BJ (cell line): Measurements from ENCODE around the gene G3BP1. TPM values are rescaled to one million over a fixed set of nuclear protein-coding genes. Genes with fewer than 3 reads are reported as not detected.

ENCODE experiments used
- CTCF ChIA-PET: fragments of 350-600 bp; formaldehyde crosslinking; extraction: SDS; loops from one replicate; lab custom pipeline; 2021; ENCODE audit warnings: antibody characterized with exemption, inconsistent platforms; lab: Yijun Ruan, JAX
- POLR2A ChIA-PET: fragments of 300-600 bp; sonication (Branson Sonifier 250); formaldehyde crosslinking; extraction: SDS; loops from one replicate; lab custom pipeline; 2021; ENCODE audit warnings: antibody characterized with exemption; lab: Charles Lee
- DNase-seq: peaks from one replicate; pipeline ENCODE4 v3.0.0-alpha.2; 2011; ENCODE audit warnings: low read depth
- H3K27me3 ChIP-seq: 2 replicates; pipeline ENCODE4 v1.6.0; 2011; ENCODE audit warnings: low read length; ENCODE audit not compliant: control insufficient read depth, insufficient read depth
- H3K36me3 ChIP-seq: 2 replicates; pipeline ENCODE4 v1.5.1; 2011; ENCODE audit warnings: low read length; ENCODE audit not compliant: control insufficient read depth, insufficient read depth
- H3K4me3 ChIP-seq: 2 replicates; pipeline ENCODE4 v1.5.1; 2011; ENCODE audit warnings: low read depth, mild to moderate bottlenecking, control low read depth, low read length
- polyA plus RNA-seq: library from polyadenylated mRNA; depleted of rRNA; stranded (reverse); fragments of >200 nt; gene quantifications from 2 replicates; pipeline ENCODE4 v1.2.3, GENCODE V29; 2011
- TF ChIP-seq, protein P1 (sequence below): IDR thresholded peaks from 2 replicates; pipeline ENCODE4 v1.5.1; 2011; ENCODE audit warnings: low read depth, mild to moderate bottlenecking, control low read depth, inconsistent platforms, low read length, moderate library complexity; ENCODE audit not compliant: insufficient read depth

Gene G3BP1
- polyA plus RNA-seq, 1 experiment: 59.1 TPM

- TF ChIP-seq, protein P1, sequence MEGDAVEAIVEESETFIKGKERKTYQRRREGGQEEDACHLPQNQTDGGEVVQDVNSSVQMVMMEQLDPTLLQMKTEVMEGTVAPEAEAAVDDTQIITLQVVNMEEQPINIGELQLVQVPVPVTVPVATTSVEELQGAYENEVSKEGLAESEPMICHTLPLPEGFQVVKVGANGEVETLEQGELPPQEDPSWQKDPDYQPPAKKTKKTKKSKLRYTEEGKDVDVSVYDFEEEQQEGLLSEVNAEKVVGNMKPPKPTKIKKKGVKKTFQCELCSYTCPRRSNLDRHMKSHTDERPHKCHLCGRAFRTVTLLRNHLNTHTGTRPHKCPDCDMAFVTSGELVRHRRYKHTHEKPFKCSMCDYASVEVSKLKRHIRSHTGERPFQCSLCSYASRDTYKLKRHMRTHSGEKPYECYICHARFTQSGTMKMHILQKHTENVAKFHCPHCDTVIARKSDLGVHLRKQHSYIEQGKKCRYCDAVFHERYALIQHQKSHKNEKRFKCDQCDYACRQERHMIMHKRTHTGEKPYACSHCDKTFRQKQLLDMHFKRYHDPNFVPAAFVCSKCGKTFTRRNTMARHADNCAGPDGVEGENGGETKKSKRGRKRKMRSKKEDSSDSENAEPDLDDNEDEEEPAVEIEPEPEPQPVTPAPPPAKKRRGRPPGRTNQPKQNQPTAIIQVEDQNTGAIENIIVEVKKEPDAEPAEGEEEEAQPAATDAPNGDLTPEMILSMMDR: no peak
- POLR2A ChIA-PET: interaction anchor here (0.5 to 1.1 kb wide), 3 partner anchors 18 to 268 kb away, joined by 3 to 20 read pairs (median 7); no protein-coding TSS in a partner anchor
- Histone ChIP-seq H3K4me3 (no peak overlapping the region), H3K27me3 (no peaks in the 10 kb centered on the region), H3K36me3 (peaks cover under 1% of the 10 kb centered on the region; the same call in 1 of the 2 replicates)
- CTCF ChIA-PET: interaction anchor here (0.6 to 3.3 kb wide), 7 partner anchors 11 to 99 kb away, joined by 3 to 15 read pairs (median 4); no protein-coding TSS in a partner anchor
- DNase-seq: no peak
These were observed 20.7 kb upstream of the G3BP1 start for GRCh38 chr5:151751091-151751490.

GRCh38 chr5:151751593-151751992 lies 20.2 kb upstream of the G3BP1 start:
- no peak for DNase-seq
- TF ChIP-seq, protein P1: no peak
- POLR2A ChIA-PET: interaction anchor here (0.5 to 1.1 kb wide), 3 partner anchors 18 to 269 kb away, joined by 3 to 20 read pairs (median 7); no protein-coding TSS in a partner anchor
- Histone ChIP-seq H3K27me3 (no peaks in the 10 kb centered on the region), H3K36me3 (no peaks in the 10 kb centered on the region), H3K4me3 (no peak overlapping the region)
- CTCF ChIA-PET: interaction anchor here (0.7 to 3.3 kb wide), 4 partner anchors 11 to 94 kb away, joined by 3 to 15 read pairs (median 4); no protein-coding TSS in a partner anchor

GRCh38 chr5:151755383-151755782 lies 16.4 kb upstream of the G3BP1 start:
- CTCF ChIA-PET: interaction anchor here (0.9 to 1.1 kb wide), 4 partner anchors 12 to 103 kb away, joined by 3 read pairs; no protein-coding TSS in a partner anchor
- POLR2A ChIA-PET: interaction anchor here (0.8 kb wide), 1 partner anchor 76 kb away, joined by 7 read pairs; no protein-coding TSS in a partner anchor
- TF ChIP-seq, protein P1: no peak
- Histone ChIP-seq H3K36me3 (no peaks in the 10 kb centered on the region), H3K27me3 (no peaks in the 10 kb centered on the region), H3K4me3 (no peak overlapping the region)
- no peak for DNase-seq

GRCh38 chr5:151757233-151758140 lies 14.3 kb upstream of the G3BP1 start:
- Histone ChIP-seq H3K36me3 (no peaks in the 10 kb centered on the region), H3K4me3 (peak overlapping the region; percentile 95), H3K27me3 (no peaks in the 10 kb centered on the region)
- TF ChIP-seq, protein P1: no peak
- DNase-seq: no peak
- ChIA-PET CTCF (interaction anchor here (1.4 to 2.6 kb wide), 3 partner anchors 10 to 99 kb away, joined by 3 to 11 read pairs (median 6); no protein-coding TSS in a partner anchor), POLR2A (no interaction called here)

GRCh38 chr5:151758141-151758429 lies 13.7 kb upstream of the G3BP1 start:
- TF ChIP-seq, protein P1: no peak
- DNase-seq: no peak
- CTCF ChIA-PET: interaction anchor here (0.6 to 2.6 kb wide), 4 partner anchors 10 to 99 kb away, joined by 3 to 11 read pairs (median 4); no protein-coding TSS in a partner anchor
- H3K36me3 ChIP-seq: no peaks in the 10 kb centered on the region
- no peaks in the 10 kb centered on the region for H3K27me3 ChIP-seq
- H3K4me3 ChIP-seq: peak overlapping the region; percentile 95
- POLR2A ChIA-PET: interaction anchor here (0.7 kb wide), 1 partner anchor 13 kb away, joined by 4 read pairs; no protein-coding TSS in a partner anchor
